OCI-LY7 (cell line): ENCODE measurements around the gene CORIN. TPM values are rescaled to one million over a fixed set of nuclear protein-coding genes. Genes with fewer than 3 reads are reported as not detected.
"Not testable (repeated sequence)": the region's sequence is repeated elsewhere in the genome, so short reads cannot be mapped to it uniquely, and the experiment has no call there.

Experiments used
- BruUV-seq: library from RNA; stranded (reverse); fragments of 400-500 nt; replicated peaks from 2 replicates; lab custom pipeline; 2021; lab: Mats Ljungman, UMichigan
- CTCF ChIA-PET: fragments of 300-600 bp; sonication (Branson Sonifier 250); formaldehyde crosslinking; loops from one replicate; lab custom pipeline; 2022; ENCODE audit warnings: antibody characterized with exemption; ENCODE audit not compliant: unreplicated experiment; lab: Charles Lee
- POLR2A ChIA-PET: fragments of 300-600 bp; sonication (Branson Sonifier 250); formaldehyde crosslinking; loops from one replicate; lab custom pipeline; 2022; ENCODE audit warnings: antibody characterized with exemption; lab: Charles Lee
- DNase-seq: peaks from one replicate; pipeline ENCODE4 v3.0.0-alpha.2; 2015; ENCODE audit warnings: low spot score
- H2AFZ ChIP-seq: fragments of 200-600 bp; sonication (generic), shearing (Covaris generic); 2 replicates; pipeline ENCODE4 v1.6.1; 2014; ENCODE audit warnings: mild to moderate bottlenecking, antibody characterized with exemption, low read length, moderate library complexity
- H3K27ac ChIP-seq: fragments of 200-600 bp; sonication (generic); 2 replicates; pipeline ENCODE4 v1.5.1; 2014; ENCODE audit warnings: mixed run types, low read depth, mild to moderate bottlenecking, moderate library complexity, low read length, inconsistent platforms; ENCODE audit not compliant: poor library complexity, severe bottlenecking
- H3K36me3 ChIP-seq: fragments of 200-600 bp; sonication (generic); 2 replicates; pipeline ENCODE4 v1.6.1; 2014; ENCODE audit warnings: mild to moderate bottlenecking, antibody characterized with exemption, low read length, moderate library complexity, mixed read lengths; ENCODE audit not compliant: insufficient read depth
- H3K4me1 ChIP-seq: fragments of 200-600 bp; sonication (generic); 2 replicates; pipeline ENCODE4 v1.5.1; 2014; ENCODE audit warnings: mild to moderate bottlenecking, low read length; ENCODE audit not compliant: insufficient read depth, poor library complexity, severe bottlenecking
- H3K4me2 ChIP-seq: fragments of 200-600 bp; sonication (generic); 2 replicates; pipeline ENCODE4 v1.6.1; 2014; ENCODE audit warnings: mild to moderate bottlenecking, low read length
- H3K4me3 ChIP-seq: fragments of 200-600 bp; sonication (generic); 2 replicates; pipeline ENCODE4 v1.5.1; 2014; ENCODE audit warnings: mild to moderate bottlenecking, low read depth, low read length; ENCODE audit not compliant: poor library complexity, severe bottlenecking
- H3K79me2 ChIP-seq: fragments of 200-600 bp; sonication (generic); 2 replicates; pipeline ENCODE4 v1.6.1; 2016; ENCODE audit warnings: low read depth, mild to moderate bottlenecking, low read length, moderate library complexity, mixed read lengths; ENCODE audit not compliant: insufficient read depth
- H3K9me2 ChIP-seq: fragments of 200-600 bp; sonication (generic); 2 replicates; pipeline ENCODE4 v1.6.1; 2016; ENCODE audit warnings: mild to moderate bottlenecking, low read length, mixed read lengths; ENCODE audit not compliant: insufficient read depth
- H3K9me3 ChIP-seq: fragments of 200-600 bp; sonication (generic); 2 replicates; pipeline ENCODE4 v1.6.1; 2014; ENCODE audit warnings: mild to moderate bottlenecking, mixed run types, low read length, mixed read lengths
- H4K20me1 ChIP-seq: fragments of 200-600 bp; sonication (generic); 2 replicates; pipeline ENCODE4 v1.6.1; 2014; ENCODE audit warnings: mild to moderate bottlenecking, antibody characterized with exemption, low read length, moderate library complexity, mixed read lengths; ENCODE audit not compliant: insufficient read depth
- EZH2phosphoT487 ChIP-seq: fragments of 200-600 bp; sonication (generic); IDR thresholded peaks from 2 replicates; pipeline ENCODE4 v1.6.1; 2018; ENCODE audit warnings: low read depth, borderline replicate concordance, mild to moderate bottlenecking, mixed run types, antibody characterized with exemption, low read length, moderate library complexity, mixed read lengths
- intact Hi-C: fragments of 100-400 bp; cut with micrococcal nuclease; formaldehyde crosslinking; loops from one replicate; pipeline ENCODE4 v1.10.0; 2022; ENCODE audit not compliant: unreplicated experiment
- total RNA-seq, 2 experiments: library from RNA; depleted of rRNA in 1 of 2; stranded (reverse); fragments of >200 nt in 1 of 2; shearing (Covaris generic) in 1 of 2; gene quantifications; 2 replicates each; pipeline ENCODE4 v1.2.3, GENCODE V29; 2014 to 2022
- TF ChIP-seq, protein P1 (sequence below): fragments of 200-600 bp; sonication (generic); conservative IDR thresholded peaks from 2 replicates; pipeline ENCODE4 v1.5.1; 2014; ENCODE audit warnings: mild to moderate bottlenecking, antibody characterized with exemption, low read length, moderate library complexity, mixed read lengths

The CORIN gene
- total RNA-seq, 2 experiments from 2014 or later: 0.40 TPM; not detected in 1

DNA sequence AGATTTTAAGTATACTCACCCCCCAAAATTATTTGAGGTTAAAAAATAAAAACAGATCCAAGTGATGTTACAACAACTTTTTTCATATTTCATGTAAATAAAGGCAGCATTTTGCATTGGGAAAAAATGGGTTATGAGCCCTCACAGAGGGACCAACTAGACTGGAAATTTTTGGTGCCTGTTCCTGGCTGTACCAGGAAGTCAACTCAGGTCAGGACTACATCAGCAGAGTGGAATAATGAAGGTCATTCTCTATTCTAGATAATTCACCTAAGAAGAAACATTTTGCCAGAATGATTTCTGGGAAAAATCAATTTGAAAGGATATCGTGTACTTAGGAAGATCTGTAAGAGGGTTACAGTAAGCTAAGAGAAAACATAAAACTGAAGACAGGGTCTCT, 66.8 kb downstream of the CORIN start:
- no peak for DNase-seq
- no peaks in the 10 kb centered on the region for H3K79me2 ChIP-seq
- H3K4me1 ChIP-seq: no peaks in the 10 kb centered on the region
- no peak overlapping the region for H3K27ac ChIP-seq
- H3K9me3 ChIP-seq: no peaks in the 10 kb centered on the region
- no peak overlapping the region for H3K4me2 ChIP-seq
- H3K9me2 ChIP-seq: no peaks in the 10 kb centered on the region
- intact Hi-C loops: no loop called here
- BruUV-seq: no TSS peak
- TF ChIP-seq, protein P1, sequence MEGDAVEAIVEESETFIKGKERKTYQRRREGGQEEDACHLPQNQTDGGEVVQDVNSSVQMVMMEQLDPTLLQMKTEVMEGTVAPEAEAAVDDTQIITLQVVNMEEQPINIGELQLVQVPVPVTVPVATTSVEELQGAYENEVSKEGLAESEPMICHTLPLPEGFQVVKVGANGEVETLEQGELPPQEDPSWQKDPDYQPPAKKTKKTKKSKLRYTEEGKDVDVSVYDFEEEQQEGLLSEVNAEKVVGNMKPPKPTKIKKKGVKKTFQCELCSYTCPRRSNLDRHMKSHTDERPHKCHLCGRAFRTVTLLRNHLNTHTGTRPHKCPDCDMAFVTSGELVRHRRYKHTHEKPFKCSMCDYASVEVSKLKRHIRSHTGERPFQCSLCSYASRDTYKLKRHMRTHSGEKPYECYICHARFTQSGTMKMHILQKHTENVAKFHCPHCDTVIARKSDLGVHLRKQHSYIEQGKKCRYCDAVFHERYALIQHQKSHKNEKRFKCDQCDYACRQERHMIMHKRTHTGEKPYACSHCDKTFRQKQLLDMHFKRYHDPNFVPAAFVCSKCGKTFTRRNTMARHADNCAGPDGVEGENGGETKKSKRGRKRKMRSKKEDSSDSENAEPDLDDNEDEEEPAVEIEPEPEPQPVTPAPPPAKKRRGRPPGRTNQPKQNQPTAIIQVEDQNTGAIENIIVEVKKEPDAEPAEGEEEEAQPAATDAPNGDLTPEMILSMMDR: no peak
- ChIA-PET POLR2A (interaction anchor here (0.9 kb wide), 1 partner anchor 15 kb away, joined by 3 read pairs; no protein-coding TSS in a partner anchor), CTCF (no interaction called here)
- H2AFZ ChIP-seq: no peak overlapping the region
- no peaks in the 10 kb centered on the region for H3K36me3 ChIP-seq
- no peak overlapping the region for H3K4me3 ChIP-seq
- H4K20me1 ChIP-seq: no peaks in the 10 kb centered on the region

- H3K9me3 ChIP-seq, H3K36me3 ChIP-seq, H3K27ac ChIP-seq, H3K4me1 ChIP-seq, BruUV-seq, H3K4me2 ChIP-seq, H4K20me1 ChIP-seq, H3K4me3 ChIP-seq, H3K79me2 ChIP-seq, POLR2A ChIA-PET, CTCF ChIA-PET, DNase-seq, H3K9me2 ChIP-seq, intact Hi-C loops, H2AFZ ChIP-seq: not testable (repeated sequence)
Measured at GRCh38 chr4:47767956-47768355, 69.9 kb downstream of the CORIN start.

GRCh38 chr4:47763279-47763678, 74.6 kb downstream of the CORIN start:
- no TSS peak for BruUV-seq
- H3K4me2 ChIP-seq: no peak overlapping the region
- no peak overlapping the region for H3K4me3 ChIP-seq
- H3K36me3 ChIP-seq: no peaks in the 10 kb centered on the region
- intact Hi-C loops: no loop called here
- POLR2A ChIA-PET: no interaction called here
- CTCF ChIA-PET: no interaction called here
- H3K79me2 ChIP-seq: no peaks in the 10 kb centered on the region
- no peaks in the 10 kb centered on the region for H3K4me1 ChIP-seq
- H3K9me2 ChIP-seq: no peaks in the 10 kb centered on the region
- H4K20me1 ChIP-seq: no peaks in the 10 kb centered on the region
- H3K9me3 ChIP-seq: no peaks in the 10 kb centered on the region
- TF ChIP-seq, protein P1: no peak
- TF ChIP-seq EZH2phosphoT487: no peak
- no peak overlapping the region for H2AFZ ChIP-seq
- no peak for DNase-seq
- no peak overlapping the region for H3K27ac ChIP-seq
